ENCODE measurements around the gene PBX3. TPM values are rescaled to one million over a fixed set of nuclear protein-coding genes. Genes with fewer than 3 reads are reported as not detected.
A peak's percentile ranks its signal among the peaks of the same experiment; 100 is the strongest.

PBX3 gene
- polyA plus RNA-seq, 1 donor, result 20.3 TPM

- Histone ChIP-seq H3K36me3 (ENCODE audit: control insufficient read depth, insufficient read depth, low read length) (no peaks in the 10 kb centered on the region), H3K9me3 (ENCODE audit: control insufficient read depth, low read depth, low read length) (no peaks in the 10 kb centered on the region), H3K4me3 (ENCODE audit: low read length) (no peak overlapping the region), H3K4me1 (ENCODE audit: control insufficient read depth, insufficient read depth, low read length) (no peaks in the 10 kb centered on the region), H3K27ac (ENCODE audit: low read length) (no peak overlapping the region), H3K27me3 (ENCODE audit: control insufficient read depth, insufficient read depth, low read length) (no peaks in the 10 kb centered on the region)
- no peak for DNase-seq
- WGBS (ENCODE audit: insufficient coverage, low lambda C conversion rate), result 57% methylated on average over 1 of the region's 2 CpGs
Measured at GRCh38 chr9:125839317-125839716, 92.1 kb downstream of the PBX3 start.

GRCh38 chr9:125841444-125841843 lies 94.3 kb downstream of the PBX3 start:
- Histone ChIP-seq H3K4me3 (ENCODE audit: low read length) (no peak overlapping the region), H3K4me1 (ENCODE audit: control insufficient read depth, insufficient read depth, low read length) (no peaks in the 10 kb centered on the region)

GRCh38 chr9:125842242-125842641 lies 95.1 kb downstream of the PBX3 start:
- 67% methylated on average over 1 of the region's 1 CpG for WGBS (ENCODE audit: insufficient coverage, low lambda C conversion rate)
- Histone ChIP-seq H3K9me3 (ENCODE audit: control insufficient read depth, low read depth, low read length) (no peaks in the 10 kb centered on the region), H3K27me3 (ENCODE audit: control insufficient read depth, insufficient read depth, low read length) (no peaks in the 10 kb centered on the region), H3K4me1 (ENCODE audit: control insufficient read depth, insufficient read depth, low read length) (no peaks in the 10 kb centered on the region), H3K36me3 (ENCODE audit: control insufficient read depth, insufficient read depth, low read length) (no peaks in the 10 kb centered on the region), H3K27ac (ENCODE audit: low read length) (no peak overlapping the region), H3K4me3 (ENCODE audit: low read length) (no peak overlapping the region)
- DNase-seq, result no peak

More at GRCh38 chr9:125841444-125841843, 94.3 kb downstream of the PBX3 start:
- no peaks in the 10 kb centered on the region for H3K9me3 ChIP-seq (ENCODE audit: control insufficient read depth, low read depth, low read length)
- H3K36me3 ChIP-seq (ENCODE audit: control insufficient read depth, insufficient read depth, low read length), result no peaks in the 10 kb centered on the region
- DNase-seq, result no peak
- no peak overlapping the region for H3K27ac ChIP-seq (ENCODE audit: low read length)
- 100% methylated on average over 1 of the region's 1 CpG for WGBS (ENCODE audit: insufficient coverage, low lambda C conversion rate)
- no peaks in the 10 kb centered on the region for H3K27me3 ChIP-seq (ENCODE audit: control insufficient read depth, insufficient read depth, low read length)

GRCh38 chr9:125843646-125844045 lies 96.5 kb downstream of the PBX3 start:
- H3K27me3 ChIP-seq (ENCODE audit: control insufficient read depth, insufficient read depth, low read length), result no peaks in the 10 kb centered on the region
- H3K27ac ChIP-seq (ENCODE audit: low read length), result no peak overlapping the region
- WGBS (ENCODE audit: insufficient coverage, low lambda C conversion rate), result no CpG with 5 or more reads among the region's 5 CpGs
- peak; percentile 8 to 16 for DNase-seq
- no peaks in the 10 kb centered on the region for H3K9me3 ChIP-seq (ENCODE audit: control insufficient read depth, low read depth, low read length)
- H3K36me3 ChIP-seq (ENCODE audit: control insufficient read depth, insufficient read depth, low read length), result no peaks in the 10 kb centered on the region
- H3K4me1 ChIP-seq (ENCODE audit: control insufficient read depth, insufficient read depth, low read length), result no peaks in the 10 kb centered on the region
- H3K4me3 ChIP-seq (ENCODE audit: low read length), result no peak overlapping the region

GRCh38 chr9:125844611-125845010 lies 97.4 kb downstream of the PBX3 start:
- Histone ChIP-seq H3K27ac (ENCODE audit: low read length) (no peak overlapping the region), H3K4me1 (ENCODE audit: control insufficient read depth, insufficient read depth, low read length) (no peaks in the 10 kb centered on the region)

GRCh38 chr9:125845271-125845808 lies 98.2 kb downstream of the PBX3 start:
- 100% methylated on average over 4 of the region's 5 CpGs for WGBS (ENCODE audit: insufficient coverage, low lambda C conversion rate)
- Histone ChIP-seq H3K4me3 (ENCODE audit: low read length) (no peak overlapping the region), H3K4me1 (ENCODE audit: control insufficient read depth, insufficient read depth, low read length) (no peaks in the 10 kb centered on the region), H3K27me3 (ENCODE audit: control insufficient read depth, insufficient read depth, low read length) (no peaks in the 10 kb centered on the region), H3K36me3 (ENCODE audit: control insufficient read depth, insufficient read depth, low read length) (no peaks in the 10 kb centered on the region), H3K27ac (ENCODE audit: low read length) (no peak overlapping the region), H3K9me3 (ENCODE audit: control insufficient read depth, low read depth, low read length) (no peaks in the 10 kb centered on the region)
- DNase-seq, result no peak

More at GRCh38 chr9:125844611-125845010, 97.4 kb downstream of the PBX3 start:
- no peak for DNase-seq
- no peaks in the 10 kb centered on the region for H3K27me3 ChIP-seq (ENCODE audit: control insufficient read depth, insufficient read depth, low read length)
- no CpG with 5 or more reads among the region's 3 CpGs for WGBS (ENCODE audit: insufficient coverage, low lambda C conversion rate)
- no peak overlapping the region for H3K4me3 ChIP-seq (ENCODE audit: low read length)
- no peaks in the 10 kb centered on the region for H3K9me3 ChIP-seq (ENCODE audit: control insufficient read depth, low read depth, low read length)
- H3K36me3 ChIP-seq (ENCODE audit: control insufficient read depth, insufficient read depth, low read length), result no peaks in the 10 kb centered on the region

- Histone ChIP-seq H3K4me1 (ENCODE audit: control insufficient read depth, insufficient read depth, low read length) (no peaks in the 10 kb centered on the region), H3K36me3 (ENCODE audit: control insufficient read depth, insufficient read depth, low read length) (no peaks in the 10 kb centered on the region), H3K27me3 (ENCODE audit: control insufficient read depth, insufficient read depth, low read length) (no peaks in the 10 kb centered on the region), H3K27ac (ENCODE audit: low read length) (no peak overlapping the region), H3K4me3 (ENCODE audit: low read length) (no peak overlapping the region), H3K9me3 (ENCODE audit: control insufficient read depth, low read depth, low read length) (no peaks in the 10 kb centered on the region)
- WGBS (ENCODE audit: insufficient coverage, low lambda C conversion rate), result no CpG with 5 or more reads among the region's 2 CpGs
- no peak for DNase-seq
Measured at GRCh38 chr9:125847735-125848134, 100.6 kb downstream of the PBX3 start.

GRCh38 chr9:125850106-125850632 lies 103.0 kb downstream of the PBX3 start:
- 100% methylated on average over 2 of the region's 3 CpGs for WGBS (ENCODE audit: insufficient coverage, low lambda C conversion rate)
- H3K27ac ChIP-seq (ENCODE audit: low read length), result no peak overlapping the region
- no peak overlapping the region for H3K4me3 ChIP-seq (ENCODE audit: low read length)
- H3K9me3 ChIP-seq (ENCODE audit: control insufficient read depth, low read depth, low read length), result no peaks in the 10 kb centered on the region
- no peaks in the 10 kb centered on the region for H3K27me3 ChIP-seq (ENCODE audit: control insufficient read depth, insufficient read depth, low read length)
- no peak for DNase-seq
- H3K4me1 ChIP-seq (ENCODE audit: control insufficient read depth, insufficient read depth, low read length), result no peaks in the 10 kb centered on the region
- no peaks in the 10 kb centered on the region for H3K36me3 ChIP-seq (ENCODE audit: control insufficient read depth, insufficient read depth, low read length)

- 80% methylated on average over 1 of the region's 1 CpG for WGBS (ENCODE audit: insufficient coverage, low lambda C conversion rate)
- DNase-seq, result no peak
- H3K4me1 ChIP-seq (ENCODE audit: control insufficient read depth, insufficient read depth, low read length), result no peaks in the 10 kb centered on the region
- no peaks in the 10 kb centered on the region for H3K9me3 ChIP-seq (ENCODE audit: control insufficient read depth, low read depth, low read length)
- no peak overlapping the region for H3K4me3 ChIP-seq (ENCODE audit: low read length)
- H3K27me3 ChIP-seq (ENCODE audit: control insufficient read depth, insufficient read depth, low read length), result no peaks in the 10 kb centered on the region
- no peak overlapping the region for H3K27ac ChIP-seq (ENCODE audit: low read length)
- no peaks in the 10 kb centered on the region for H3K36me3 ChIP-seq (ENCODE audit: control insufficient read depth, insufficient read depth, low read length)
Measured at GRCh38 chr9:125850763-125851162, 103.6 kb downstream of the PBX3 start.

GRCh38 chr9:125851979-125852378 lies 104.8 kb downstream of the PBX3 start:
- Histone ChIP-seq H3K36me3 (ENCODE audit: control insufficient read depth, insufficient read depth, low read length) (no peaks in the 10 kb centered on the region), H3K27me3 (ENCODE audit: control insufficient read depth, insufficient read depth, low read length) (no peaks in the 10 kb centered on the region), H3K27ac (ENCODE audit: low read length) (no peak overlapping the region), H3K4me1 (ENCODE audit: control insufficient read depth, insufficient read depth, low read length) (no peaks in the 10 kb centered on the region), H3K4me3 (ENCODE audit: low read length) (no peak overlapping the region), H3K9me3 (ENCODE audit: control insufficient read depth, low read depth, low read length) (no peaks in the 10 kb centered on the region)
- 92% methylated on average over 2 of the region's 2 CpGs for WGBS (ENCODE audit: insufficient coverage, low lambda C conversion rate)
- no peak for DNase-seq

GRCh38 chr9:125852386-125852785 lies 105.2 kb downstream of the PBX3 start:
- no peaks in the 10 kb centered on the region for H3K27me3 ChIP-seq (ENCODE audit: control insufficient read depth, insufficient read depth, low read length)
- no peaks in the 10 kb centered on the region for H3K4me1 ChIP-seq (ENCODE audit: control insufficient read depth, insufficient read depth, low read length)
- no peaks in the 10 kb centered on the region for H3K36me3 ChIP-seq (ENCODE audit: control insufficient read depth, insufficient read depth, low read length)
- no peak overlapping the region for H3K27ac ChIP-seq (ENCODE audit: low read length)
- DNase-seq, result no peak
- WGBS (ENCODE audit: insufficient coverage, low lambda C conversion rate), result 75% methylated on average over 1 of the region's 2 CpGs
- H3K9me3 ChIP-seq (ENCODE audit: control insufficient read depth, low read depth, low read length), result no peaks in the 10 kb centered on the region
- H3K4me3 ChIP-seq (ENCODE audit: low read length), result no peak overlapping the region

Data from large intestine (tissue), 3 donors.